ENCODE data around the gene ERGIC3. TPM values are rescaled to one million over a fixed set of nuclear protein-coding genes. Genes with fewer than 3 reads are reported as not detected.
A peak's percentile ranks its signal among the peaks of the same experiment; 100 is the strongest.

Gene ERGIC3
- total RNA-seq, 1 donor from 2014 or later: 460 TPM

DNA sequence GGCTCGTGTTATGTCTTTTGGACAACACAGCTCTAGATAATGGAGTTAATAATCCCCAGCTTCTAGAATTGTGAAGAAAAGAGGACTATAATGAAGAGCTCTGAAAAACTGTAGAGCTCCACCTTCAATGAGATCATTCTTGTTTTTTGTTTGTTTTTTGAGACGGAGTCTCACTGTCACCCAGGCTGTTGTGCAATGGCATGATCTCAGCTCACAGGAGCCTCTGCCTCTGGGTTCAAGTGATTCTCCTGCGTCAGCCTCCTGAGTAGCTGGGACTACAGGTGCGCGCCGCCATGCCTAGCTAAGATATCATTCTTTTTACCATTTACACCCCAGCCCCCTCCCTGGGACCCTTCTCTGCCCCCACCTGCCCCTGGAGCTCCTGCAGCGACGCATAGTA is 36.6 kb downstream of the ERGIC3 start:
- Histone ChIP-seq H3K36me3 (ENCODE audit: control insufficient read depth, insufficient read depth, low read length) (no peaks in the 10 kb centered on the region), H3K27me3 (ENCODE audit: control insufficient read depth, insufficient read depth, low read length) (no peaks in the 10 kb centered on the region), H3K4me3 (ENCODE audit: low read depth, low read length) (no peak overlapping the region)
- TF ChIP-seq, protein P1, sequence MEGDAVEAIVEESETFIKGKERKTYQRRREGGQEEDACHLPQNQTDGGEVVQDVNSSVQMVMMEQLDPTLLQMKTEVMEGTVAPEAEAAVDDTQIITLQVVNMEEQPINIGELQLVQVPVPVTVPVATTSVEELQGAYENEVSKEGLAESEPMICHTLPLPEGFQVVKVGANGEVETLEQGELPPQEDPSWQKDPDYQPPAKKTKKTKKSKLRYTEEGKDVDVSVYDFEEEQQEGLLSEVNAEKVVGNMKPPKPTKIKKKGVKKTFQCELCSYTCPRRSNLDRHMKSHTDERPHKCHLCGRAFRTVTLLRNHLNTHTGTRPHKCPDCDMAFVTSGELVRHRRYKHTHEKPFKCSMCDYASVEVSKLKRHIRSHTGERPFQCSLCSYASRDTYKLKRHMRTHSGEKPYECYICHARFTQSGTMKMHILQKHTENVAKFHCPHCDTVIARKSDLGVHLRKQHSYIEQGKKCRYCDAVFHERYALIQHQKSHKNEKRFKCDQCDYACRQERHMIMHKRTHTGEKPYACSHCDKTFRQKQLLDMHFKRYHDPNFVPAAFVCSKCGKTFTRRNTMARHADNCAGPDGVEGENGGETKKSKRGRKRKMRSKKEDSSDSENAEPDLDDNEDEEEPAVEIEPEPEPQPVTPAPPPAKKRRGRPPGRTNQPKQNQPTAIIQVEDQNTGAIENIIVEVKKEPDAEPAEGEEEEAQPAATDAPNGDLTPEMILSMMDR (IDR thresholded peaks at IDR 0.05; ENCODE audit: insufficient read depth, low read length, severe bottlenecking): no peak
- FAIRE-seq (no peak), DNase-seq (ENCODE audit: low read depth) (peak; percentile 22)

DNA sequence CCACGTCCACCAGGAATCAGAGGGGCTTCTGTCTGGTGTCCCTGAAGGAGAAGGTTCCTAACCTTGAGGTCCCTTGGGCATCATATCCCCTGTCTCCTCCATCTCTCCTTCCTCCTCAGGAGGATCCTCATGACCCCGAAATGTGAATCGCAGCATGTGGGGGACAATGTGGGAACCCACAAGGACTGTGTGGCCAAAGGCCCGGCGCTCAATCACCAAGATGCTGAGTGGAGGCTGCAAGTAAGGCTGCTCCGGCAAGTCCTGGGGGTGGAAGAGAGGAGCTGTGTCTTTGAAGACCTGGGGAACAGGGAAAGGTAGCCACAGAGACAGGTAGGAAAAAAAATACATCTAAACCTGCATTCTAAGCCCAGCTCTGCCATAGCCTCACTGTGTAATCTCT is 37.3 kb downstream of the ERGIC3 start:
- Histone ChIP-seq H3K4me3 (ENCODE audit: low read depth, low read length) (no peak overlapping the region), H3K36me3 (ENCODE audit: control insufficient read depth, insufficient read depth, low read length) (no peaks in the 10 kb centered on the region), H3K27me3 (ENCODE audit: control insufficient read depth, insufficient read depth, low read length) (no peaks in the 10 kb centered on the region)
- FAIRE-seq: no peak
- DNase-seq (ENCODE audit: low read depth): no peak
- TF ChIP-seq, protein P1 (IDR thresholded peaks at IDR 0.05; ENCODE audit: insufficient read depth, low read length, severe bottlenecking): no peak

DNA sequence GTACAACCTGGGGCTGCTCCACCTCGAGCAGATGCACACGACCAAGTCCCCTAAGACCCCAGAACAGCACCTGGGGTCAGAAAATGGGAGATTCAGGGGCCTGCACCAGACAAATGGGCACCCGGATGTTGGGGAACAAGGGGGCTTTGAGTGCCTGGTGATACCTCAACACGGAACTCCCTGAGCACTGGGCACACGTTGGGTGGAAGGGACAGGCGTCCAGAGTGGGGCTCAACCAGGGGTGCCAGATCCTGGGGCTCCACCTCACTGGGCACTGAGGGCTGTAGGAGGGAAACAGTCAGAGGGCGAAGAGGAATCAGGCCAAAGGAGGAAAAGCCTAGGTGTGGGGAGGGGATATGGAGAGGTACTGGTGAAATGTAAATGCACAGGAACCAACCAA is 40.3 kb downstream of the ERGIC3 start:
- no peaks in the 10 kb centered on the region for H3K27me3 ChIP-seq (ENCODE audit: control insufficient read depth, insufficient read depth, low read length)
- FAIRE-seq (no peak), DNase-seq (ENCODE audit: low read depth) (no peak)
- TF ChIP-seq, protein P1 (IDR thresholded peaks at IDR 0.05; ENCODE audit: insufficient read depth, low read length, severe bottlenecking): no peak
- H3K4me3 ChIP-seq (ENCODE audit: low read depth, low read length): no peak overlapping the region
- H3K36me3 ChIP-seq (ENCODE audit: control insufficient read depth, insufficient read depth, low read length): no peaks in the 10 kb centered on the region

DNA sequence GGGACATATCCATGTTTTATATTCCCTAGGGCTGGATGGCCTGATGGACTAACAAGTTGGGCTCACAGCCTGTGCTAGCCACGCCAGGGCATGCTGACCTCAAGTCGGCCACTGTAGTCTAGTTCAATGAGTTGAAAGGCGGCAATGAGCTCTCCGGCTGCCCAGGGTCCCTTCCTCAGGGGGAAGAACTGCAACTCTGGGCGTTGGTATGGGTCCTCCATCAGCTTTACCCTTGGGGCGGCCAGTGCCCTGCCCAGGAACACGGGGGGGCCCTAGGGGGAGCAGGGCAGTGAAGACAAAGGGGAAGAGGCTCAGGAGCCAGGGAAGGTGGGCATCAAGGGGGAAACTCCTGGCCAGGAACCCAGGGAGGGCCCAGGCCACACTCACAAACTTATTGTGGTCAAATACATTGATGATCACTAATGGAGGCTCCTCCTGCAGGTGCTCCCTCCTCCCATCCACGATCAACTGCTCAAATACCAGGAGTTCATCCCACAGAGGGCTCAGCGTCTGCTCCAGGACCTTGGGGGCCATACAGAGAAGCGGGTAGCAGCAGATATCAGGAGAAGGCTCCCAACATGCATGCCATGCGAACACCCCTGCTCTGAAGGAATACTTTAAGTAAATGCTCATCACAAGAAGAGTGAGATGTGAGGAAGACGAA is 41.0 kb downstream of the ERGIC3 start:
- TF ChIP-seq, protein P1 (IDR thresholded peaks at IDR 0.05; ENCODE audit: insufficient read depth, low read length, severe bottlenecking): no peak
- H3K4me3 ChIP-seq (ENCODE audit: low read depth, low read length): no peak overlapping the region
- peak; percentile 73 for FAIRE-seq
- H3K36me3 ChIP-seq (ENCODE audit: control insufficient read depth, insufficient read depth, low read length): no peaks in the 10 kb centered on the region
- H3K27me3 ChIP-seq (ENCODE audit: control insufficient read depth, insufficient read depth, low read length): no peaks in the 10 kb centered on the region
- DNase-seq (ENCODE audit: low read depth): no peak

DNA sequence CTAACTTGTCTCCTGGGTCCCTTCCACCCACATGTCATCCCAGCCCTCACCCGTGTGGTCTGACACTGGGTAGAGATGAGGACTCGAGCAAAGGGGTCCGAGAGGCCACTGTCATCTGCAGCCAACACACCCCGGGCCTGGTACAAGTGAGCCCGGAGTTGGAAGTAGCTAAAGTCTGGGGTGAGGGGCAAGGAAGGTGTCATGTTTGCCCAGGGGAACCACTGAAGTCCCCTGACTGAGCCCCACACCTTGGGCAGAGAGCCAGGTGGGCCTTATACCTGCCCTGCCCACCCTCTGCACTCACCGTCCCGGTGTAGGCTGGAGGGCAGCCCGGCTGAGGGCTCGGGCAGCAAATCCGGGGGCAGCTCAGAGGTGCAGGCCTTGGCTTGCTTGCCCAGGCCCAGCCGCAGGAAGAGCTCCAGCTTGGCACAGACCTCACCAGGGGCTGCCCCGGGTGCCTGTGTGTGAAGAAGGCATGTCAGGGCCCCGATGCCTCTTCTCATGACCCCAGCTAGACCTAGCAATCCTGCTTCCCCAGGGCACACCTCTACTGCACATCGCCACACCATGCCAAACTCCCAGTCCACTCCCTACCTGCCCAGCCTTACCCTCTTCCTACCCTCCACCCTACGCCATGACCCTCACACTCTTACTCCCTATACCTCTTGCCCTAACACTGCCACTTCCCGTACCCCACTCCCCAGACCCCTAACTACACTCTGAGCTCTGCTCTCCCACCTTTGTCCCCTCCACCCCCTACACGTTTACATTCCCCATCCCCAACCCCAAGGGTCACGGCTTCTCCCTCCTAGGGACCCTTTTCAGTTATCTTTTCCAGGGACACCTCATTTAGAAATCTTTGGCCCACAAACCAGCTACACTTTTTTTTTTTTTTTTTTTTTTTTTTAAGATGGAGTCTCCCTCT is 42.0 kb downstream of the ERGIC3 start:
- Histone ChIP-seq H3K4me3 (ENCODE audit: low read depth, low read length) (no peak overlapping the region), H3K27me3 (ENCODE audit: control insufficient read depth, insufficient read depth, low read length) (no peaks in the 10 kb centered on the region), H3K36me3 (ENCODE audit: control insufficient read depth, insufficient read depth, low read length) (no peaks in the 10 kb centered on the region)
- TF ChIP-seq, protein P1 (IDR thresholded peaks at IDR 0.05; ENCODE audit: insufficient read depth, low read length, severe bottlenecking): no peak
- no peak for FAIRE-seq
- DNase-seq (ENCODE audit: low read depth): peak; percentile 21
